Renal pelvis (tissue), 12 donors: Measurements from ENCODE around the gene FRK. TPM values are rescaled to one million over a fixed set of nuclear protein-coding genes. Genes with fewer than 3 reads are reported as not detected.
A peak's percentile ranks its signal among the peaks of the same experiment; 100 is the strongest.
"Not testable (repeated sequence)": the region's sequence is repeated elsewhere in the genome, so short reads cannot be mapped to it uniquely, and the experiment has no call there.

Experiments used
- DNase-seq: peaks from one replicate; pipeline ENCODE4 v3.0.0-alpha.2; 2013
- long read RNA-seq, 16 experiments: transcript quantifications; one replicate each; lab custom pipeline, GENCODE V29; 2026
- polyA plus RNA-seq, 3 donors: library from polyadenylated mRNA; unstranded; fragments of 120-200 nt; gene quantifications; one replicate each; pipeline ENCODE4 v1.2.1, GENCODE V29; 2013; ENCODE audit not compliant: insufficient read length in 3 of 3

Gene FRK
- polyA plus RNA-seq: 1 to 10 TPM; 3.5 to 5.9 (median 4.7) TPM
- long read RNA-seq, donor 1: 0 reads
- long read RNA-seq, donor 2, full-length matches to known transcripts: 1 of 1 reads
- long read RNA-seq, donor 2, partial matches to known transcripts: 0 of 1 reads
- long read RNA-seq, donor 2, other reads (novel, unspliced or antisense): 0 of 1 reads
- long read RNA-seq, donor 3, partial matches to known transcripts: 6 of 6 reads
- long read RNA-seq, donor 3, other reads (novel, unspliced or antisense): 0 of 6 reads
- long read RNA-seq, donor 4, full-length matches to known transcripts: 2 of 2 reads
- long read RNA-seq, donor 4, partial matches to known transcripts: 0 of 2 reads
- long read RNA-seq, donor 4, other reads (novel, unspliced or antisense): 0 of 2 reads
- long read RNA-seq, donor 5: 0 reads
- long read RNA-seq, donor 6: 0 reads
- long read RNA-seq, donor 7: 0 reads
- long read RNA-seq, donor 8: 0 reads
- long read RNA-seq, donor 9: 0 reads
- long read RNA-seq, donor 10: 0 reads
- long read RNA-seq, donor 11, full-length matches to known transcripts: 2 of 2 reads
- long read RNA-seq, donor 11, partial matches to known transcripts: 0 of 2 reads
- long read RNA-seq, donor 11, other reads (novel, unspliced or antisense): 0 of 2 reads
- long read RNA-seq, donor 12, full-length matches to known transcripts: 1 of 1 reads
- long read RNA-seq, donor 12, partial matches to known transcripts: 0 of 1 reads
- long read RNA-seq, donor 12, other reads (novel, unspliced or antisense): 0 of 1 reads
- long read RNA-seq, donor 13: 0 reads
- long read RNA-seq, donor 14: 0 reads
- long read RNA-seq, donor 15, full-length matches to known transcripts: 1 of 1 reads
- long read RNA-seq, donor 15, partial matches to known transcripts: 0 of 1 reads
- long read RNA-seq, donor 15, other reads (novel, unspliced or antisense): 0 of 1 reads
- long read RNA-seq, donor 16, full-length matches to known transcripts: 1 of 1 reads
- long read RNA-seq, donor 16, partial matches to known transcripts: 0 of 1 reads
- long read RNA-seq, donor 16, other reads (novel, unspliced or antisense): 0 of 1 reads

GRCh38 chr6:116060572-116061283, at the start of gene FRK:
FRK (minus strand) TSS chr6:116060891; CDS start chr6:116060311, 580 bp downstream.
- DNase-seq: peak; percentile 34

GRCh38 chr6:116108836-116109235, 48.1 kb upstream of the FRK start:
- DNase-seq: no peak

DNA sequence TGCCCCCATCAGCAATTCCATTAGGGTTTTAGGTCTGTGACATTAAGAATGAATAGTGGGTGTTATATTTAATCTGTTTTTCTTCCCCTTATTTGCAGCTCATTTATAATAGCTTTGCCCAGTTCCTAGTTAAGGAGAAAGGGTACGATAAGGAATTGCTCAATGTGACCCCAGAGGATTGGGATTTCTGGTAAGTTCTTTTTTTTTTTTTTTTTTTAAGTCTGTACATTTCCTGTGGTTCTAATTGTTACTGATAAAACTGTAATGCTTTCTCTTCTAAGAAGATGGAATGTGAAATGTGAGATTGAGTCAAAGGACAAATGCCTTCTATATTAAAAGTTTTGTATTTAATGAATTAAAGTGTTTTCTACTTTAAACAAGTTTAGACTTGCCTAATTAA, 45.5 kb upstream of the FRK start:
- no peak for DNase-seq

- no peak for DNase-seq
Observed at GRCh38 chr6:116105247-116105646, 44.6 kb upstream of the FRK start.

GRCh38 chr6:116104636-116105035, 43.9 kb upstream of the FRK start:
- no peak for DNase-seq

DNA sequence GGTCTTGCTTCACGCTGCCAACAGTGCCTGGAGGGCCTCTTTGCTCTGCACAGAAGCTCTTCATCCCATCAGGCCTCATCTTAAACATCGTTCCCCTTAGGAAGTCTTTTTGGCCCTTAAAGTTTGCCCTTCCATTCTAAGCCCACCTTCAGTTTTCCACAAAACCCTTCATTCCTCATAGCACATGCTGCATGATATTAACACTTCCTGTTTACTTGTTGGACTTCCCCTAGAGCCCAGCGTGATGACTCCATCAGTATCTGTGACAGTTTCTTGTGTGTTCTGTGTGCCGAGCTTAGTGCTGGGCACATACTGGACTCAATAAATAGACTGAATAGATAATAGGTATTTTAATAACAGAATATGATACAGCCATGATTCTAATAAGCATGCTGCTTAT, 42.2 kb upstream of the FRK start:
- DNase-seq: no peak

GRCh38 chr6:116101790-116102189, 41.1 kb upstream of the FRK start:
- DNase-seq: no peak

DNA sequence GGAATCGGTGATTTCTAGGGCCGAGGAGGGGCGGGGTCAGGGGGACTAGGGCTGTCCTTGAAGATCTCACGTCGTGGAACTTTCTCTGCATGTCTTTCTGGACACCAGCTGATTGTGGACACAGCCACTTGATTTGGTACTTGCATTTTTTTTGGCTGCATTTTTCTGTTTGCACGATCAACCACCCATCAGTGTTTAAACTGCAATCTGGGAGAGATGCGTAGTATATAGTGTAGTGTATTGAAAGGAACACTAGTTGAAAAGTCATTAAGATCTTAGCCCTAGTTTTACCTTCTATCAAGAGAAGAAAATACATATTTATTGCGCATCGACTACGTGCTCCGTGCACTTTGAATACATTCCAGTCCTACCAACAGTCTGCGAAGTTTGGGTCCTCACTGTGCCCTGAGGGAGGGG, 40.6 kb upstream of the FRK start:
- peak; percentile 5 for DNase-seq

- peak; percentile 78 for DNase-seq
Observed at GRCh38 chr6:116100419-116101301, 40.0 kb upstream of the FRK start, which contains the start of gene NT5DC1. NT5DC1 (plus strand) TSS chr6:116100853; CDS start chr6:116100931, 78 bp downstream.

GRCh38 chr6:116099036-116099435, 38.3 kb upstream of the FRK start:
- no peak for DNase-seq

- no peak for DNase-seq
Observed at GRCh38 chr6:116096979-116097816, 36.5 kb upstream of the FRK start.

DNA sequence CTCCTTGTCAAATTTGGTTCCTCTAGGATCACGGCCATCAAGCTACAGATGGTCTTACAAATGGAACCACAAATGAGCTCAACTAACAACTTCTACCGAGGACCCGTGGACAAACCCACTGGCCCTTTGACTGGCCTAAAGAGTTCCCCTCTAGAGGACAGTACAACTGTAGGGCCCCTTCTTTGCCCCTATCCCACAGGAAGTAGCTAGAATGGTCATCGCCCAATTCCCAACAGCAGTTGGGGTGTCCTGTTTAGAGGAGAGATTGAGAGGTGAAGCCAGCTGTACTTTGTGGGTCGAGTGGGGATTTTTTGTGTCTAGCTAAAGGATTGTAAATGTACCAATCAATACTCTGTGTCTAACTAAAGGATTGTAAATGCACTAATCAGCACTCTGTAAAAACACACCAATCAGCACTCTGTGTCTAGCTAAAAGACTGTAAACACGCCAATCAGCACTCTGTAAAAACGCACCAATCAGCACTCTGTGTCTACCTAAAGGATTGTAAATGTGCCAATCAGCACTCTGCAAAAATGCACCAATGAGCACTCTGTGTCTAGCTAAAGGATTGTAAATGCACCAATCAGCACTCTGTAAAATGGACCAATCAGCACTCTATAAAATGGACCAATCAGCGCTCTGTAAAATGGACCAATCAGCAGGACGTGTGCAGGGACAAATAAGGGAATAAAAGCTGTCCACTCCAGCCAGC, 35.5 kb upstream of the FRK start:
- not testable (repeated sequence) for DNase-seq

- DNase-seq: no peak
Observed at GRCh38 chr6:116094041-116094440, 33.4 kb upstream of the FRK start.

DNA sequence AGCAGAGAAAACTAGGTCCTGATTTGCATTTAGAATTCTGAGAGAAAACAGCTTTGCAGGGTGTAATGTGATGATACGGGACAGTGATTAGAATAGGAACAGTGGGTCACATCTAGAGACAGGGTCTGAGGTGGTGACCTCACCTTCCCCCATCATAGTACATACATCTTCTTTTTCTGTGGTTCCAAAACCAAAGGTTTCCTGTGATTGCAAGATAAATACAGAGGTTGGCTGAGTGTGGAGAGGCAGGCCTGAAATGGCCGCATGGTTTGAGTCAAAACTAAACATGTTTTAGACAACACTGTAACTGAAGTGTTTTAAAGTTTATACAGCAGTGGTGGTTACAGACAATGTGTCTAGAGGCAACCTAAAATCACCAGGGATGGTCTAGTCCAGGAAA, 29.6 kb upstream of the FRK start:
- DNase-seq: no peak

DNA sequence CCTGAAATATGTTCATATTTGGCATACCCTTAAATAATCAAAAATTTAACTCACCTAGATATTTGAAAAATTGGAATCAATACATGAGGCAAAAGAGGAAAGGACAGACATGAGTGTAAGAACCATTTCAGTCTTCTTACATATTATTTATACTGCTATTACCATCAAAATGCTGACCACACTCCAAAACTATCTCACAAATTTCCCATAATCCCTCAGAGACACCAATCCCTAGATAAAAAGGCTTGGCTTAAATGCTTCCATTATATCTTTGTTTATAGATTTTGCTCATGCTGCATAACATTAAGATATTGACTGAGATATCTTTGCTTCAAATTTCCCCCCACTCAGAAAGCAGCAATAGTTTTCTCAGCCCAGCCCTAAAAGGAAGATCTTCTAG, 28.3 kb upstream of the FRK start:
- DNase-seq: no peak

GRCh38 chr6:116087437-116088027, 26.8 kb upstream of the FRK start:
- DNase-seq: no peak

DNA sequence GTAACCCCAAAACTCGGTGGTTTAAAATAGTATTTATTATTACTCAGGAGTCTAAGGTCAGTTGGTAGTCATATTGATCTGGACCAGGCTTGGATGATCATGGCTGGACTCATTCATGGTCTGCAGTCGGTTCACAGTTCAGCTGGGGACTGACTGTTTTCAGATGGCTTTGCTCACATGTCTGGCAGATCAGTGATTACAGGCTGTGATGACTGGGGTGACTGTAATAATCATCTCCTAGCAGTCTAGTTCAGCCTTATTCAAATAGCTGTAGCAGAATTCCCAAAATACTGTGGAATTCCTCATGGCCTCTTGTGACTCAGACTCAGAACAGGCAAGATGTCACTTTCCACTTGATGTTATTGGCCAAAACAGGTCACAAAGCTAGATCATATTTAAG, 23.6 kb upstream of the FRK start:
- DNase-seq: no peak

DNA sequence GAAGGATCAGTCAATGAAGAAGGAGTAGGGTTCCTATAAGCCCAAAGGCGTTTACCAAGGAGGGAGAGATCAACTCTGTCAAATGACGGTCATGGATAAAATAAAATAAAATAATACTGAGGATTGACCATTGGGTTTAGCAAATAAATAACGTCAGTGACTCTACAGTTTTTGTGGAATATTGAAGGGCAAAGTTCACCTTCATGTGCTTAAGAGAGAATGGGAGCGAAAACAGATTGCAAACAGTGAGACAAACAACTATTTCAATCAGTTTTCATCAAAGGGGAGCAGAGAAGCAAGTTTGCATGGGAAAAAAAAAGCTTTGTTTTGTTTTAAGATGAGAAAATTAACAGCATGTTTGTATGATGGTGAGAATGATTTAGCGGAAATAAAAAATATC, 22.4 kb upstream of the FRK start:
- DNase-seq: no peak

GRCh38 chr6:116078945-116079344, 18.3 kb upstream of the FRK start:
- DNase-seq: no peak
